Testis (tissue), 3 donors: ENCODE results near the gene CCDC57. TPM values are rescaled to one million over a fixed set of nuclear protein-coding genes. Genes with fewer than 3 reads are reported as not detected.

ENCODE experiments used
- DNase-seq: peaks from one replicate; pipeline ENCODE4 v3.0.0-alpha.2; 2019
- H3K27ac ChIP-seq, 2 donors: fragments of 200-600 bp; sonication (generic); one replicate each; pipeline ENCODE4 v1.5.1; 2019
- H3K27me3 ChIP-seq: fragments of 200-600 bp; sonication (generic); one replicate; pipeline ENCODE4 v1.5.1; 2019
- H3K36me3 ChIP-seq: fragments of 200-600 bp; sonication (generic); one replicate; pipeline ENCODE4 v1.5.1; 2017; ENCODE audit warnings: low read depth; ENCODE audit errors: missing control alignments
- H3K4me1 ChIP-seq: fragments of 200-600 bp; sonication (generic); one replicate; pipeline ENCODE4 v1.5.1; 2019
- H3K4me3 ChIP-seq, 2 donors: fragments of 200-600 bp; sonication (generic); one replicate each; pipeline ENCODE4 v1.5.1; 2017 to 2019
- H3K9me3 ChIP-seq: fragments of 200-600 bp; sonication (generic); one replicate; pipeline ENCODE4 v1.5.1; 2017
- CTCF ChIP-seq, 3 experiments: fragments of 450-650 bp in 2 of 3; fragments of 200-600 bp in 1 of 3; sonication (generic) in 1 of 3; IDR thresholded peaks; one replicate each; pipeline ENCODE4 v1.5.1; 2016 to 2019; ENCODE audit warnings: antibody characterized with exemption in 3 of 3, mild to moderate bottlenecking in 2 of 3, moderate library complexity in 1 of 3
- POLR2A ChIP-seq: fragments of 450-650 bp; IDR thresholded peaks from one replicate; pipeline ENCODE4 v1.6.1; 2017; ENCODE audit warnings: antibody characterized with exemption, mild to moderate bottlenecking, moderate library complexity
- WGBS, 2 donors: methylation state at CpG; one replicate each; pipeline ENCODE4 v1.1.5; 2018; 5-methylcytosine and 5-hydroxymethylcytosine counted together
- intact Hi-C: fragments of 100-400 bp; cut with DNase I; formaldehyde crosslinking; loops from one replicate; pipeline ENCODE4 v1.15.1; 2023; ENCODE audit warnings: low total_unique reads
- polyA plus RNA-seq: library from polyadenylated mRNA; stranded (reverse); fragments of 350-450 nt; fragmentation: Illumina TruSeq; extraction: RNeasy Lipid Tissue Mini Kit (QIAGEN cat#74804); gene quantifications from one replicate; pipeline ENCODE4 v1.2.3, GENCODE V29; 2014; ENCODE audit warnings: low read depth, low replicate concordance; ENCODE audit not compliant: insufficient read depth
- total RNA-seq, 2 donors: library from RNA; depleted of rRNA; stranded (reverse); fragments of >200 nt; gene quantifications; one replicate each; pipeline ENCODE4 v1.2.3, GENCODE V29; 2016

CCDC57 gene
- total and polyA plus RNA-seq, 3 donors from 2014 or later = 61.3 to 111 (median 71.8) TPM

- TF ChIP-seq POLR2A (no peak), CTCF (IDR thresholded peaks at IDR 0.05) (no peak)
- intact Hi-C loops = no loop called here
- no peaks in the 10 kb centered on the region for H3K27me3 ChIP-seq
- H3K4me1 ChIP-seq = no peaks in the 10 kb centered on the region
- 81 to 90% methylated on average over 5 to 22 of the region's 25 CpGs for WGBS, 2 donors
- H3K27ac ChIP-seq = no peak overlapping the region
- no peak for DNase-seq
- no peaks in the 10 kb centered on the region for H3K9me3 ChIP-seq
- H3K36me3 ChIP-seq = no peaks in the 10 kb centered on the region
- H3K4me3 ChIP-seq = no peak overlapping the region
Observed at GRCh38 chr17:82085931-82086764, 126.5 kb downstream of the CCDC57 start.

GRCh38 chr17:82085031-82085861, 127.4 kb downstream of the CCDC57 start:
- no peaks in the 10 kb centered on the region for H3K27me3 ChIP-seq
- H3K4me3 ChIP-seq = no peak overlapping the region
- no peaks in the 10 kb centered on the region for H3K9me3 ChIP-seq
- DNase-seq = no peak
- 93% methylated on average over 10 to 40 of the region's 49 CpGs for WGBS, 2 donors
- no peaks in the 10 kb centered on the region for H3K4me1 ChIP-seq
- H3K27ac ChIP-seq = no peak overlapping the region
- TF ChIP-seq CTCF (IDR thresholded peaks at IDR 0.05) (no peak), POLR2A (no peak)
- no peaks in the 10 kb centered on the region for H3K36me3 ChIP-seq
- intact Hi-C loops = no loop called here

- no peaks in the 10 kb centered on the region for H3K4me1 ChIP-seq
- H3K9me3 ChIP-seq = no peaks in the 10 kb centered on the region
- H3K27ac ChIP-seq = no peak overlapping the region
- intact Hi-C loops = no loop called here
- TF ChIP-seq POLR2A = no peak
- TF ChIP-seq CTCF (IDR thresholded peaks at IDR 0.05) = no peak
- H3K27me3 ChIP-seq = no peaks in the 10 kb centered on the region
- no peak for DNase-seq
- 93 to 96% methylated on average over 18 to 30 of the region's 31 CpGs for WGBS, 2 donors
- no peaks in the 10 kb centered on the region for H3K36me3 ChIP-seq
- no peak overlapping the region for H3K4me3 ChIP-seq
Observed at GRCh38 chr17:82084373-82085030, 128.1 kb downstream of the CCDC57 start.

GRCh38 chr17:82083533-82084359, 128.9 kb downstream of the CCDC57 start:
- DNase-seq = no peak
- no peaks in the 10 kb centered on the region for H3K36me3 ChIP-seq
- H3K27me3 ChIP-seq = no peaks in the 10 kb centered on the region
- 88 to 93% methylated on average over 26 to 37 of the region's 55 CpGs for WGBS, 2 donors
- no peak overlapping the region for H3K27ac ChIP-seq
- no peaks in the 10 kb centered on the region for H3K9me3 ChIP-seq
- TF ChIP-seq POLR2A (no peak), CTCF (IDR thresholded peaks at IDR 0.05) (no peak)
- no peak overlapping the region for H3K4me3 ChIP-seq
- intact Hi-C loops = no loop called here
- H3K4me1 ChIP-seq = no peaks in the 10 kb centered on the region
